ENCODE measurements around the gene MORN1. TPM values are rescaled to one million over a fixed set of nuclear protein-coding genes. Genes with fewer than 3 reads are reported as not detected.

MORN1 gene
- total and polyA plus RNA-seq, 10 donors: 1.9 to 13.5 (median 6.9) TPM

DNA sequence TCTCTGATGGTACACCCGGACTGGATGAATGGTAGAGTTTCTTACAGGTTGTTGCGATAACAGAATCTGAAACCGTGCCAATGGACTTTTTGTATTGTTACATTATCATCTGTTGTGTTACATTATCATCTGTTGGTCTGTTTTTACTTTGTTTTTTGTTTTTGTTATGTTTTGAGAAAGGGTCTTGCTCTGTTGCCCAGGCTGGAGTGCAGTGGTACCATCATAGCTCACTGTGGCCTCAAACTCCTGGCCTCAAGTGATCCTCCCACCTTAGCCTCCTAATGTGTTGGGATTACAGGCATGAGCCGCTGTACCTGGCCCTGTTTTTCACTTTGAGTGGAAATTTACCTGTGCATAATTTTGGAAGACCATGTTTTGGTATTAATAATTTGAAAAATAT, 31.2 kb upstream of the MORN1 start:
- Histone ChIP-seq H3K27ac (no peak overlapping the region), H3K27me3 (replicated peaks in 1 of 7) (peaks cover 0 to 49% (median 14%) of the 10 kb centered on the region in 7 donors), H3K36me3 (no peaks in the 10 kb centered on the region), H3K9me3 (peaks cover 0 to 22% (median 11%) of the 10 kb centered on the region in 8 donors), H3K4me3 (no peak overlapping the region), H3K4me1 (peaks cover 0 to 4% (median 0%) of the 10 kb centered on the region in 6 donors)
- WGBS, 5 donors: 87 to 95% (median 88%) methylated on average over 4 of the region's 4 CpGs
- no peak for DNase-seq
- intact Hi-C loops (cut with DNase I; ENCODE audit: low total_unique reads): no loop called here
- TF ChIP-seq POLR2A (IDR thresholded peaks at IDR 0.05): no peak
- TF ChIP-seq, protein P1, sequence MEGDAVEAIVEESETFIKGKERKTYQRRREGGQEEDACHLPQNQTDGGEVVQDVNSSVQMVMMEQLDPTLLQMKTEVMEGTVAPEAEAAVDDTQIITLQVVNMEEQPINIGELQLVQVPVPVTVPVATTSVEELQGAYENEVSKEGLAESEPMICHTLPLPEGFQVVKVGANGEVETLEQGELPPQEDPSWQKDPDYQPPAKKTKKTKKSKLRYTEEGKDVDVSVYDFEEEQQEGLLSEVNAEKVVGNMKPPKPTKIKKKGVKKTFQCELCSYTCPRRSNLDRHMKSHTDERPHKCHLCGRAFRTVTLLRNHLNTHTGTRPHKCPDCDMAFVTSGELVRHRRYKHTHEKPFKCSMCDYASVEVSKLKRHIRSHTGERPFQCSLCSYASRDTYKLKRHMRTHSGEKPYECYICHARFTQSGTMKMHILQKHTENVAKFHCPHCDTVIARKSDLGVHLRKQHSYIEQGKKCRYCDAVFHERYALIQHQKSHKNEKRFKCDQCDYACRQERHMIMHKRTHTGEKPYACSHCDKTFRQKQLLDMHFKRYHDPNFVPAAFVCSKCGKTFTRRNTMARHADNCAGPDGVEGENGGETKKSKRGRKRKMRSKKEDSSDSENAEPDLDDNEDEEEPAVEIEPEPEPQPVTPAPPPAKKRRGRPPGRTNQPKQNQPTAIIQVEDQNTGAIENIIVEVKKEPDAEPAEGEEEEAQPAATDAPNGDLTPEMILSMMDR (IDR thresholded peaks at IDR 0.05 in 8 of 11, conservative IDR thresholded peaks at IDR 0.05 in 3 of 11): no peak
- TF ChIP-seq POLR2AphosphoS5 (IDR thresholded peaks at IDR 0.05): no peak

DNA sequence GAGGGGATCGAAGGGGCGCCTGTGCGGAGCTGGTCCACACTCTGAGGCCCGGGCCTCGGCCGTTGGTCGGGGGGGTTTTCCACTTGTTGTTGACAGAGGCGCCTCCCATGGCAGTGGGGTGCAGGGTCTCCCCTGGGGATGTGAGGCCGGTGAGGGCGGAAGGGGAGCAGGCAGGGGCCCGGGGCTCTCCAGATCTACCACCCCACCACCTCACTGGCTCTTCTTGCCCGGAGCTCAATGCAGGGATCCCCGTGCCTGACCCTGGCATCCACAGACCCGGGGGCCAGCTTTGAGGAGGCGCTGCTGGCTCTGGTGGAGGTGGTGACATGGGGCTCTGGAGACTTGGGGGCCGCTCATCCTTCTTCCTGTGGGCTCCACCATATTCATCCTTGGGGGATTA, 28.1 kb upstream of the MORN1 start:
- Histone ChIP-seq H3K27me3 (replicated peaks in 1 of 7) (peaks cover 0 to 60% (median 9%) of the 10 kb centered on the region in 7 donors), H3K9me3 (peaks cover 0 to 22% (median 11%) of the 10 kb centered on the region in 8 donors), H3K27ac (no peak overlapping the region), H3K36me3 (no peaks in the 10 kb centered on the region), H3K4me1 (peaks cover 8 to 35% (median 25%) of the 10 kb centered on the region in 6 donors), H3K4me3 (no peak overlapping the region)
- intact Hi-C loops (cut with DNase I; ENCODE audit: low total_unique reads): loop anchor here (5.0 kb wide), 1 partner anchor 368 kb away; no protein-coding TSS in a partner anchor
- WGBS, 5 donors: 71 to 87% (median 82%) methylated on average over 11 to 16 of the region's 16 CpGs
- no peak for DNase-seq
- no peak for TF ChIP-seq POLR2AphosphoS5 (IDR thresholded peaks at IDR 0.05)
- TF ChIP-seq POLR2A (IDR thresholded peaks at IDR 0.05): no peak
- TF ChIP-seq, protein P1 (IDR thresholded peaks at IDR 0.05 in 8 of 11, conservative IDR thresholded peaks at IDR 0.05 in 3 of 11): no peak

DNA sequence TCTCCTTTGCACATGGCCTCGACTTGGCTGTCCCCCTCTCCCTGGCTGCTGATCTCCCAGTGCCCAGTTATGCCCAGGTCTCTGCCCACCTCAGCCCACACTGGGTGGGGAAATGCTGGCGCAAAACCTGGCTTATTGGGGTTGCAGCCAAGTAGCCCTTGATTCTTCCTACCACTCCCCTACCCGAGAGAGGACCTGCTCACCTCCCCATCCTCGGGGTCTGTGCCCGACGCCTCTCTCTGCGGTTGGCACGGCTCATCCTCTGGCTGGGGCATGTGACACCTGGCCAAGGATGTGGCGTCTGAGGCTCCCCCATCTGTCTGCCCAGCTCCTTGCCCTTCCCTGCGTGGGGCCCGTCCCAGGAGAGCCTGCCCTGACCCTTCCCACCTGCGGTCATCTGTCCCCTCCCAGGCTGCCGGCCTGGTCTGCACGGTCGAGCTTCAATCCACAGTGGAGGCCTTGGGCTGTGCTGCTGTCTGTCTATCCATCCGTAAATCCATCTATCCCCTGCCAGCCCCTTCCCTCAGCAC, 27.5 kb upstream of the MORN1 start:
- peaks cover 13 to 40% (median 31%) of the 10 kb centered on the region in 6 donors for H3K4me1 ChIP-seq
- intact Hi-C loops (cut with DNase I; ENCODE audit: low total_unique reads): loop anchor here (5.0 kb wide), 1 partner anchor 368 kb away; no protein-coding TSS in a partner anchor
- H3K36me3 ChIP-seq: no peaks in the 10 kb centered on the region
- peaks cover 0 to 21% (median 11%) of the 10 kb centered on the region in 8 donors for H3K9me3 ChIP-seq
- 66 to 81% (median 76%) methylated on average over 11 to 16 of the region's 16 CpGs for WGBS, 5 donors
- TF ChIP-seq, protein P1 (IDR thresholded peaks at IDR 0.05 in 8 of 11, conservative IDR thresholded peaks at IDR 0.05 in 3 of 11): no peak
- TF ChIP-seq POLR2AphosphoS5 (IDR thresholded peaks at IDR 0.05) (no peak), POLR2A (IDR thresholded peaks at IDR 0.05) (no peak)
- no peak overlapping the region for H3K4me3 ChIP-seq
- DNase-seq: no peak
- H3K27ac ChIP-seq: no peak overlapping the region
- H3K27me3 ChIP-seq (replicated peaks in 1 of 7): peaks cover 0 to 60% (median 9%) of the 10 kb centered on the region in 7 donors

DNA sequence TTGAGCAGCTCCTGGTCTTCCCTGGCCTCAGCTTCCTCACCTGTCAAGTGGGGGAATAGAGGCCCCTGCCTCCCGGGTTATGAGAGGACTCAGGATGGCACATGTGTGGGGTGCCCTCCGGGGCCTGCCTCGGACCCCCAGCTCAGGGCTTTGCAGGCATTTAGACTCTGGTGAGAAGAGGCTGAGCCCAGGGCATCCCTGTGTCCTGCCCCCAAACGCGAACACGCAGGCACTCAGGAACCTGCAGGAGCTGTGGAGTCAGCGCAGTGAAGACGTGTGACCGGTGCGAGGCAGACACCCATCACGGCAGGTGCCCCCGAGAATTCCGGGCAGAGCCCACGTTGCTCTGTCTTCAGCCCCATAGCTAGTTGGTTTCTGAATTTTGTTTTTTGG, 26.5 kb upstream of the MORN1 start:
- intact Hi-C loops (cut with DNase I; ENCODE audit: low total_unique reads): loop anchor here (5.0 kb wide), 1 partner anchor 369 kb away; no protein-coding TSS in a partner anchor
- Histone ChIP-seq H3K36me3 (no peaks in the 10 kb centered on the region), H3K9me3 (peaks cover 0 to 11% (median 4%) of the 10 kb centered on the region in 8 donors), H3K4me1 (peaks cover 21 to 51% (median 40%) of the 10 kb centered on the region in 6 donors), H3K4me3 (no peak overlapping the region), H3K27ac (no peak overlapping the region), H3K27me3 (replicated peaks in 1 of 7) (peaks cover 0 to 60% (median 9%) of the 10 kb centered on the region in 7 donors)
- WGBS, 5 donors: 77 to 89% (median 80%) methylated on average over 11 to 14 of the region's 14 CpGs
- TF ChIP-seq, protein P1 (IDR thresholded peaks at IDR 0.05 in 8 of 11, conservative IDR thresholded peaks at IDR 0.05 in 3 of 11): no peak
- TF ChIP-seq POLR2A (IDR thresholded peaks at IDR 0.05) (no peak), POLR2AphosphoS5 (IDR thresholded peaks at IDR 0.05) (no peak)
- DNase-seq: no peak
